Panc1 (cell line): ENCODE data around the gene ATG4D. TPM values are rescaled to one million over a fixed set of nuclear protein-coding genes. Genes with fewer than 3 reads are reported as not detected.

ENCODE experiments used
- ATAC-seq: fragments of 200-7000 bp; cut with Tn5 transposase; 2 replicates; pipeline ENCODE4 v1.9.1; 2020; ENCODE audit warnings: mild to moderate bottlenecking, moderate library complexity
- BruUV-seq: library from RNA; stranded (reverse); fragments of 400-500 nt; replicated peaks from 2 replicates; lab custom pipeline; 2021; lab: Mats Ljungman, UMichigan
- CTCF ChIA-PET: fragments of 300-600 bp; sonication (Branson Sonifier 250); formaldehyde crosslinking; loops from one replicate; lab custom pipeline; 2022; ENCODE audit warnings: antibody characterized with exemption; lab: Charles Lee
- POLR2A ChIA-PET: fragments of 300-600 bp; sonication (Branson Sonifier 250); formaldehyde crosslinking; loops from one replicate; lab custom pipeline; 2022; ENCODE audit warnings: antibody characterized with exemption; lab: Charles Lee
- DNase-seq: peaks from one replicate; pipeline ENCODE4 v3.0.0-alpha.2; 2010; ENCODE audit warnings: low read depth, low spot score
- H3K27ac ChIP-seq: 2 replicates; pipeline ENCODE4 v1.5.1; 2011; ENCODE audit warnings: mild to moderate bottlenecking, low read length, inconsistent platforms
- H3K27me3 ChIP-seq: fragments of 200-500 bp; sonication (Bioruptor generic); 2 replicates; pipeline ENCODE4 v1.6.0; 2014; ENCODE audit warnings: low read length, inconsistent platforms; ENCODE audit not compliant: control insufficient read depth, insufficient read depth
- H3K36me3 ChIP-seq: fragments of 200-500 bp; sonication (Bioruptor generic); 2 replicates; pipeline ENCODE4 v1.5.1; 2014; ENCODE audit warnings: inconsistent platforms, mild to moderate bottlenecking, low read length, moderate library complexity; ENCODE audit not compliant: control insufficient read depth, insufficient read depth
- H3K4me1 ChIP-seq: 2 replicates; pipeline ENCODE4 v1.5.1; 2011; ENCODE audit warnings: inconsistent platforms, mild to moderate bottlenecking, low read length, moderate library complexity; ENCODE audit not compliant: control insufficient read depth, insufficient read depth
- H3K4me3 ChIP-seq, 2 experiments: 2 replicates each; pipeline ENCODE4 v1.5.1; 2011 to 2012; ENCODE audit warnings: low read depth in 2 of 2, low read length in 2 of 2, mild to moderate bottlenecking in 2 of 2, inconsistent platforms in 1 of 2, moderate library complexity in 1 of 2
- H3K9me3 ChIP-seq: fragments of 200-500 bp; sonication (Bioruptor generic); 2 replicates; pipeline ENCODE4 v1.5.1; 2014; ENCODE audit warnings: low read depth, mild to moderate bottlenecking, inconsistent platforms, low read length, moderate library complexity; ENCODE audit not compliant: control insufficient read depth, insufficient read depth
- POLR2AphosphoS5 ChIP-seq: IDR thresholded peaks from 2 replicates; pipeline ENCODE4 v1.6.1; 2012; ENCODE audit warnings: mild to moderate bottlenecking, low read depth, low read length, moderate library complexity
- SIN3A ChIP-seq: IDR thresholded peaks from 2 replicates; pipeline ENCODE4 v1.6.1; 2012; ENCODE audit warnings: low read depth, mild to moderate bottlenecking, low read length, moderate library complexity, borderline replicate concordance; ENCODE audit not compliant: insufficient read depth
- in situ Hi-C: cut with HindIII; loops from 2 replicates; pipeline ENCODE4 v1.10.0; 2016; ENCODE audit warnings: low sequenced_read_pairs, low pct_unique_long_range_greater_than_20kb
- intact Hi-C: fragments of 100-400 bp; cut with micrococcal nuclease; formaldehyde crosslinking; loops from one replicate; pipeline ENCODE4 v1.10.0; 2022; ENCODE audit not compliant: unreplicated experiment
- total RNA-seq: library from RNA; stranded (reverse); gene quantifications from one replicate; pipeline ENCODE4 v1.2.1, GENCODE V29; 2021; ENCODE audit not compliant: unreplicated experiment
- TF ChIP-seq, protein P1 (sequence below), 2 experiments: IDR thresholded peaks; 2 replicates each; pipeline ENCODE4 v1.6.1; 2011 to 2012; ENCODE audit warnings: low read depth in 2 of 2, control low read depth in 1 of 2, low read length in 1 of 2, mild to moderate bottlenecking in 1 of 2, moderate library complexity in 1 of 2; ENCODE audit not compliant: insufficient read depth in 1 of 2
- TF ChIP-seq, protein P2 (sequence below): fragments of 450-650 bp; IDR thresholded peaks from 2 replicates; pipeline ENCODE4 v1.5.1; 2017; ENCODE audit warnings: mild to moderate bottlenecking

ATG4D gene
- total RNA-seq, 1 experiment from 2014 or later, result 28.0 TPM

DNA sequence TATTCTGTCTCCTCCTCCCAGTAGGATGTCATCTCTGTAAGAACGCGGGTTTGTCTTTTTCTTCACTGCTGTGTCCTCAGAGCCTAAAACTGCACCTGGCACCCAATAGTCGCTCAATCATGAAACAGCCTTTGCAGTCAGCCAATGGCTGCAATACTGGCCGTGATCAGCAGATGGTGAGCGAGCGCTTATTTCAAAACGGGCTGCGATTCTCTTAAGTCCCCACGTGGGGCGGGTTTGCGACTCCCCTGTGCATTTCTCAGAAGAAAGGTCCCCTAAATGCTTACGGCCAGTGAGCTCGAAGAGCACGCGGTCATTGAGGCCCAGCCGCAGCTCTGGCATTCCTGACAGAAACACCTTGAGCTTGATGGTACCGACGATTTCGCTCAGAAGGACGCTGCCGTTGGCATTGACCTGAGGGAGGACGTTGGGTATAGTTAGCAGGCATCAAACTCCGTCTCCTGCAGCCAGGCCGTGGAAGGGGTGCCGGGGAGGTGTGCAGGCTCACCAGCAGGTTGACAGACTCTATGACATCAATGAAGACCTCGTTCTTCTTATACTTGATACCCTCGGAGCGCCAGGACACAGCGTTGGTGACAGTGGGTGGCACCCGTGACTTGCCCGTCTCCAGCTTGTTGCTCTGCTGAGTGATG lies 37.4 kb downstream of the ATG4D start:
- POLR2A ChIA-PET, result interaction anchor here (0.5 to 0.6 kb wide), 3 partner anchors 14 to 71 kb away, joined by 5 to 11 read pairs (median 7); no protein-coding TSS in a partner anchor

DNA sequence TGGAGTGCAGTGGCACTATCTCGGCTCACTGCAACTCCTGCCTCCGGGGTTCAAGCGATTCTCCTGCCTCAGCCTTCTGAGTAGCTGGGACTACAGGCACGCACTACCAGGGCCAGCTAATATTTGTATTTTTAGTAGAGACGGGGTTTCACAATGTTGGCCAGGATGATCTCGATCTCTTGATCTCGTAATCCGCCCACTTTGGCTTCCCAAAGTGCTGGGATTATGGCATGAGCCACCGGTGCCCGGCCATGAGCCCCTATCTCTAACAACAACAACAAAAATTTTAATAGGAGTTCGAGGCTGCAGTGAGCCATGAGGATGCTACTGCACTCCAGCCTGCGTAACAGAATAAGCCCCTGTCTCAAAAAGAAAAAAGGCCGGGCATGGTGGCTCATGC lies 38.4 kb downstream of the ATG4D start:
- H3K27me3 ChIP-seq, result no peaks in the 10 kb centered on the region
- in situ Hi-C loops (no loop called here), intact Hi-C loops (no loop called here)
- H3K9me3 ChIP-seq, result no peaks in the 10 kb centered on the region
- TF ChIP-seq, protein P1, sequence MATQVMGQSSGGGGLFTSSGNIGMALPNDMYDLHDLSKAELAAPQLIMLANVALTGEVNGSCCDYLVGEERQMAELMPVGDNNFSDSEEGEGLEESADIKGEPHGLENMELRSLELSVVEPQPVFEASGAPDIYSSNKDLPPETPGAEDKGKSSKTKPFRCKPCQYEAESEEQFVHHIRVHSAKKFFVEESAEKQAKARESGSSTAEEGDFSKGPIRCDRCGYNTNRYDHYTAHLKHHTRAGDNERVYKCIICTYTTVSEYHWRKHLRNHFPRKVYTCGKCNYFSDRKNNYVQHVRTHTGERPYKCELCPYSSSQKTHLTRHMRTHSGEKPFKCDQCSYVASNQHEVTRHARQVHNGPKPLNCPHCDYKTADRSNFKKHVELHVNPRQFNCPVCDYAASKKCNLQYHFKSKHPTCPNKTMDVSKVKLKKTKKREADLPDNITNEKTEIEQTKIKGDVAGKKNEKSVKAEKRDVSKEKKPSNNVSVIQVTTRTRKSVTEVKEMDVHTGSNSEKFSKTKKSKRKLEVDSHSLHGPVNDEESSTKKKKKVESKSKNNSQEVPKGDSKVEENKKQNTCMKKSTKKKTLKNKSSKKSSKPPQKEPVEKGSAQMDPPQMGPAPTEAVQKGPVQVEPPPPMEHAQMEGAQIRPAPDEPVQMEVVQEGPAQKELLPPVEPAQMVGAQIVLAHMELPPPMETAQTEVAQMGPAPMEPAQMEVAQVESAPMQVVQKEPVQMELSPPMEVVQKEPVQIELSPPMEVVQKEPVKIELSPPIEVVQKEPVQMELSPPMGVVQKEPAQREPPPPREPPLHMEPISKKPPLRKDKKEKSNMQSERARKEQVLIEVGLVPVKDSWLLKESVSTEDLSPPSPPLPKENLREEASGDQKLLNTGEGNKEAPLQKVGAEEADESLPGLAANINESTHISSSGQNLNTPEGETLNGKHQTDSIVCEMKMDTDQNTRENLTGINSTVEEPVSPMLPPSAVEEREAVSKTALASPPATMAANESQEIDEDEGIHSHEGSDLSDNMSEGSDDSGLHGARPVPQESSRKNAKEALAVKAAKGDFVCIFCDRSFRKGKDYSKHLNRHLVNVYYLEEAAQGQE (IDR thresholded peaks at IDR 0.05; ENCODE audit: insufficient read depth in 1 of 2, low read depth in 2 of 2, low read length in 1 of 2), result no peak
- H3K27ac ChIP-seq, result no peak overlapping the region
- ATAC-seq, result no peak
- no TSS peak for BruUV-seq
- POLR2A ChIA-PET, result interaction anchor here (0.5 kb wide), 1 partner anchor 70 kb away, joined by 7 read pairs; no protein-coding TSS in a partner anchor
- H3K36me3 ChIP-seq, result no peaks in the 10 kb centered on the region; the same call in 1 of the 2 replicates
- CTCF ChIA-PET, result interaction anchor here (0.5 to 2.3 kb wide), 7 partner anchors 37 to 187 kb away, joined by 3 to 49 read pairs (median 11); no protein-coding TSS in a partner anchor
- no peak overlapping the region for H3K4me3 ChIP-seq
- DNase-seq, result no peak
- H3K4me1 ChIP-seq, result no peaks in the 10 kb centered on the region

More for the DNA sequence above, 37.4 kb downstream of the ATG4D start:
- intact Hi-C loops (loop anchor here (1.0 kb wide), 1 partner anchor 63 kb away; no protein-coding TSS in a partner anchor), in situ Hi-C loops (no loop called here)
- H3K9me3 ChIP-seq, result no peaks in the 10 kb centered on the region
- H3K27me3 ChIP-seq, result no peaks in the 10 kb centered on the region
- ATAC-seq, result peak; percentile 91
- H3K4me3 ChIP-seq, result peak overlapping the region in 1 of 2 experiments; percentile 37; a peak in 2 of 4 replicates
- CTCF ChIA-PET, result interaction anchor here (0.5 to 2.3 kb wide), 9 partner anchors 9 to 1341 kb away, joined by 3 to 49 read pairs (median 6); no protein-coding TSS in a partner anchor
- TF ChIP-seq POLR2AphosphoS5, result no peak
- TF ChIP-seq, protein P2, sequence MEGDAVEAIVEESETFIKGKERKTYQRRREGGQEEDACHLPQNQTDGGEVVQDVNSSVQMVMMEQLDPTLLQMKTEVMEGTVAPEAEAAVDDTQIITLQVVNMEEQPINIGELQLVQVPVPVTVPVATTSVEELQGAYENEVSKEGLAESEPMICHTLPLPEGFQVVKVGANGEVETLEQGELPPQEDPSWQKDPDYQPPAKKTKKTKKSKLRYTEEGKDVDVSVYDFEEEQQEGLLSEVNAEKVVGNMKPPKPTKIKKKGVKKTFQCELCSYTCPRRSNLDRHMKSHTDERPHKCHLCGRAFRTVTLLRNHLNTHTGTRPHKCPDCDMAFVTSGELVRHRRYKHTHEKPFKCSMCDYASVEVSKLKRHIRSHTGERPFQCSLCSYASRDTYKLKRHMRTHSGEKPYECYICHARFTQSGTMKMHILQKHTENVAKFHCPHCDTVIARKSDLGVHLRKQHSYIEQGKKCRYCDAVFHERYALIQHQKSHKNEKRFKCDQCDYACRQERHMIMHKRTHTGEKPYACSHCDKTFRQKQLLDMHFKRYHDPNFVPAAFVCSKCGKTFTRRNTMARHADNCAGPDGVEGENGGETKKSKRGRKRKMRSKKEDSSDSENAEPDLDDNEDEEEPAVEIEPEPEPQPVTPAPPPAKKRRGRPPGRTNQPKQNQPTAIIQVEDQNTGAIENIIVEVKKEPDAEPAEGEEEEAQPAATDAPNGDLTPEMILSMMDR, result peak; percentile 94
- DNase-seq, result peak; percentile 76
- no peaks in the 10 kb centered on the region for H3K36me3 ChIP-seq
- no peak overlapping the region for H3K27ac ChIP-seq
- H3K4me1 ChIP-seq, result no peaks in the 10 kb centered on the region
- BruUV-seq, result no TSS peak

DNA sequence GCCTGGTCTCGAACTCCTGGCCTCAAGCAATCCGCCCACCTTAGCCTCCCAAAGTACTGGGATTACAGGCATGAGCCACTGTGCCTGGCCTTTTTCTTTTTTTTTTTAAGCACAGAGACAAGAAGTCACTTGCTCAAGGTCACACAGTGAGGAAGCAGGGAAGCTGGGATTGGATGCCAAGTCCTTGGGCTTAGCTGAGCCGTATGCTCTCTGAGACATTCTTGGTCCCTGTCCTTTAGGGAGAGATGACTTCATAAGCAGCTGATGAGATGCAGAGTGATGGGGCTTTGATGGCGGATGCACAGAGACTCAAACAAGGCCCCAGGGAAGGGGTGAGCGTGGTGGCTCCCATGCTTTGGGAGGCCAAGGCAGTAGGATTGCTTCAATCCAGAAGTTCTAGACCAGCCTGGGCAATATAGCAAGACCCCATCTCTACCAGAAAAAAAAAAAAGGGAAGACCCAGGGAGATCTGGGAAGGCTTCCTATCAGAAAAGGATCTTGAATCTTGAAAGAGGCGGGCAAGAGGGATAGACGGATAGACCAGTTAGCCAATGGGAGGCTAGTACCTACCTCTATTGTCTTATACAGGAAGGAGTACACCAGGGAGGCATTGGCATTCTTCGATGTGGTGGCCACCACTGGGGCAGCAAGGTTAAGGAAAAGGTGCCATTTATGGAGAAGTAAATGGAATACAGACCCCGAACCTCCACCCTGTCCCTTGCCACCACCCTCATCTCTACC lies 39.5 kb downstream of the ATG4D start:
- in situ Hi-C loops (no loop called here), intact Hi-C loops (no loop called here)
- Histone ChIP-seq H3K4me1 (no peaks in the 10 kb centered on the region), H3K9me3 (no peaks in the 10 kb centered on the region), H3K36me3 (no peaks in the 10 kb centered on the region; the same call in 1 of the 2 replicates), H3K4me3 (no peak overlapping the region), H3K27ac (no peak overlapping the region), H3K27me3 (no peaks in the 10 kb centered on the region)
- TF ChIP-seq SIN3A, result no peak
- CTCF ChIA-PET, result interaction anchor here (0.9 kb wide), 1 partner anchor 25 kb away, joined by 3 read pairs; no protein-coding TSS in a partner anchor
- BruUV-seq, result no TSS peak
- POLR2A ChIA-PET, result interaction anchor here (0.7 kb wide), 1 partner anchor 153 kb away, joined by 13 read pairs; no protein-coding TSS in a partner anchor
- ATAC-seq (no peak), DNase-seq (no peak)
